Vein endothelial cell (primary cell): ENCODE results near the gene GTPBP3. TPM values are rescaled to one million over a fixed set of nuclear protein-coding genes. Genes with fewer than 3 reads are reported as not detected.

Source experiments
- total RNA-seq: library from RNA; depleted of rRNA; stranded (reverse); fragments of >200 nt; gene quantifications from 2 replicates; pipeline ENCODE4 v1.2.3, GENCODE V29; 2012

The GTPBP3 gene, protein sequence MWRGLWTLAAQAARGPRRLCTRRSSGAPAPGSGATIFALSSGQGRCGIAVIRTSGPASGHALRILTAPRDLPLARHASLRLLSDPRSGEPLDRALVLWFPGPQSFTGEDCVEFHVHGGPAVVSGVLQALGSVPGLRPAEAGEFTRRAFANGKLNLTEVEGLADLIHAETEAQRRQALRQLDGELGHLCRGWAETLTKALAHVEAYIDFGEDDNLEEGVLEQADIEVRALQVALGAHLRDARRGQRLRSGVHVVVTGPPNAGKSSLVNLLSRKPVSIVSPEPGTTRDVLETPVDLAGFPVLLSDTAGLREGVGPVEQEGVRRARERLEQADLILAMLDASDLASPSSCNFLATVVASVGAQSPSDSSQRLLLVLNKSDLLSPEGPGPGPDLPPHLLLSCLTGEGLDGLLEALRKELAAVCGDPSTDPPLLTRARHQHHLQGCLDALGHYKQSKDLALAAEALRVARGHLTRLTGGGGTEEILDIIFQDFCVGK
- 14.0 and 21.3 TPM in 2 replicates for total RNA-seq

DNA sequence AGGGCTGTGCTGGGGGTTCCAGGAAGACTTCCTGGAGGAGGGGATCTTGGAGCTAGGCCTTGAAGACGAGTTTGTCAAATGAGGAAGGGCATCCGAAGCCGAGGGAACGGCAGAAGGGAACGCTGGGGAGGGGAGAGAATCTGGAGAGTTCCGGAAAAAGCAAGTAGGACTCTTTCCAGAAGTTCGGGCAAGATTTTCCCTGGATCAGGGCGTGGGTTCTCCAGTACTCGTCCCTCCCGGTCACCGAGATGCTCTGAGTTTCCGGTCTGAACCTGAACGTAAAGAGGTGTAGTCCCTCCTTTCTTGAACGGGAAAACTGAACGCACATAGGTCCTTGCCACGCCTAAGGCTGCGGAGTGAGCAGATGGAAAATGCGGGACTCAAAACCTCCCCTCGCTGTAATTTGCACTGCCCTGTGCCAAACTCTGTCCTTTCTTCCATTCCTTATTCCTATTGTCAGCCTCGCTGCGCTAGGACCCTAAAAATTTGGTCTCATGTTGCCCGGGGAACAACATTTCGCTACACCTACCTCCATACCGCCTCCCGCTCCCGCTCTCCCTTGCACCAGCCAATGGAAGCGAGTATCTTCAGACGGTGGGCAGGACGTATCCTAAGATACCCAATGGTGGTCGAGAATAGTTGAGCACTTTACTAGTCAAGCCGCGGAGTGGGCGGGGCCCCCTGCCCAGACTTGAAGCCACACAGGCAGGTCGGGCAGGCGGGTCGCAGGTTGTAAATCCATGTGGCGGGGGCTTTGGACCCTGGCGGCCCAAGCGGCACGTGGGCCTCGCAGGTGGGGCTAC lies at the start of gene GTPBP3:
Gene GTPBP3 (plus strand): TSS at position 682 of the 803 bp plus-strand sequence. CDS start 59 bp downstream, at position 741.

DNA sequence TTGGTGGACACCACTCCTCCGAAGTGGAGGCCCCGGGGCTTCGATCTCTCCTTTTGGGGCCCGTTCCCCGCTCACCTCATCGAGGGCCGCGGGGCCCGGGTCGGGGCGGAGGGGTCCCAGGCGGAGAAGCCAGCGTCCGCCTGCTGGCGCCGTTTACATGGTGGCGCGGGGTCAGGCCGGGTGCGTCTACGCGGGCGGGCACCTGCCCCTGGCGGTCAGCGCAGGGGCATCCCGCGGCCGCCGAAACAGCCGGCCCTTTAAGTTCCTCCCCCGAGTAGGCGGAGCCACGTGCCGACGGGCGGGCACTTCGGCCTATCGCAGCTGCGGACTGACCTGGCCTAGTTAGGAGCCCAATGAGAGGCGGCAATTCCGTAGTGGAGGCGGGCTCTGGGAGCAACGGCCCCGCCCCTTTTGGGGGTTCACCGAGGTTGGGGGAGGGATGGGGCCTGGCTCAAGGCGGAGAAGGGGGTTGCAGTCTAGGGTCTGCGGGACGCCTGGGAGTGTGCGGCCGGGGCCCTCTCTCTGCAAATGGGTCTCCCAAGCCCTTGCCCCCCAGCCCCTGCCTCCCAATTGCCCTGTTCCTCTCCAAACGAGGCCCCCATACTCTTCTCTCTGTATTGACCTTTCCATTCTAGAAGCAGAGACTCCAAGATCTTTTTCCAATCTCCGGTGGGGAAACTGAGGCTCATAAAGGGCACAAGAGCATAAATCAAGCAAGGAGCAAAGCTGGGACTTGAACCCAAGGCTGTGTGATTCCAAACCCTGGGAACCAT lies 34.0 kb upstream of the GTPBP3 start, which contains the start of gene ABHD8:
Gene ABHD8 (minus strand): TSS at position 259 of the 773 bp plus-strand sequence. CDS start 1,809 bp downstream, outside the sequence.

DNA sequence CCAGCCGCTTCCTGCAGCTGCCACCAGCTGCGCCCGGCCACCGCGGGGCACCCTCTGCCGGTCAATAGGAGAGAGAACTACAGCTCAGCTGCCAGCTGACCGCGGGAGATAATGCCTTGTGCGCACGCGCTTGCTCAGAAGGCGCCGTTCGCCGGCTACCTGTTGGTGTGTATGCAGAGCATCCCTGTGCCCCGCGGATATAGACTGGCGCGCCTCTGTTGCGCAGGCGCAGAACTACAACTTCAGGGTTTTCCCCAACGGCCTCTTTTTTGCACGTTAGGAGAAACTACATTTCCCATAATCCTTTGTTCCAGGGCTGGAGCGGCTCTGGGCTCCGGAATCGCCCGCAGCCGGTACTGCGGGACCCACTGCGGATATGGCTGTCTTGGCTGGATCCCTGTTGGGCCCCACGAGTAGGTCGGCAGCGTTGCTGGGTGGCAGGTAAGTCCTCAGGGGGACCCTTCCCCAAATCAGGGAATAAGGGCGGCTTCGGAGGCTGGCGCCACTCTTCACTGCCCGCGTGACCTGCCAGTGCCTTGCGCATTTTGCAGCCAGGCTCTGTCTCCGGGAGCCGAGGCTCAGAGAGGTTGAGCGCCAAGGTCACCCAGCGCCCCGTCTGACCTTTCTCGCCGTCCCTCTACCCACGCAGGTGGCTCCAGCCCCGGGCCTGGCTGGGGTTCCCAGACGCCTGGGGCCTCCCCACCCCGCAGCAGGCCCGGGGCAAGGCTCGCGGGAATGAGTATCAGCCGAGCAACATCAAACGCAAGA lies 31.7 kb upstream of the GTPBP3 start, which contains the start of gene MRPL34:
Gene MRPL34 (plus strand): TSS at position 356 of the 768 bp plus-strand sequence. CDS start 21 bp downstream, at position 377.

DNA sequence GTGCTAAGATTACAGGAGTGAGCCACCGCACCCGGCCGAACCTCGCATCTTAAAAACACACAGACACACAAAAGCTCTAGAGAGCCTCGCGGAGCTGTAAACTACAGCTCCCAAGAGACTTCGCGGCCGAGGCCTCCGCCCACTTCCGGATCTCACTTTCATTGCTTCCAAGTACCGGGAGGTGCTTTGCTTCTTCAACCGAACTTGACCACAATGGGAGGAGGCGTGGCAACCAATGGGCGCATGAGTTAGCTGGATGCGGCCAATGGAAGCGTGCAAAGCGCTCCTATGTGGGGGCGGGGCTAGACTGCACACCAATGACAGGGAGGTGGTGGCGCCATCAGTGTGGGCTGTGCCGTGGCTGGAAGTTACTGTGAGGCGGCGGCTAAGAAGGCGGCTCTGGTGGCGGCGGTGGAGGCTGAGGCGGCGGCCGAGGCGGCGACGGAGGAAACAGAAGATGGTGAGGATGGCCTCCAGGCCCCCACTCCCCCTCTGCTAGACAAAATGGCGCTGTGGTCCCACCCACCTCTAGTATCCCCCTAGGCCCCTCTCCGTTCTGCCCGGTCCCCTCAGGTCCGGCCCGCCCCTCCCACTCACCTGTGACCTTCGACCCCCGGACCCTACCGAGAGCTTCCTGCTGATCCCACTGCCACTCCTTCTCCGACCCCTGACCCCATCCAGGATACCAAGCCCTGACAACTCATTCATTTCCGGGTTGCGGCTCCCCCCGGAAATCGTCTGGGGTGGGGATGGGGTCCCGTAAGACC lies 28.0 kb upstream of the GTPBP3 start, which contains the start of gene DDA1:
Gene DDA1 (plus strand): TSS at position 366 of the 767 bp plus-strand sequence. CDS start 92 bp downstream, at position 458.

DNA sequence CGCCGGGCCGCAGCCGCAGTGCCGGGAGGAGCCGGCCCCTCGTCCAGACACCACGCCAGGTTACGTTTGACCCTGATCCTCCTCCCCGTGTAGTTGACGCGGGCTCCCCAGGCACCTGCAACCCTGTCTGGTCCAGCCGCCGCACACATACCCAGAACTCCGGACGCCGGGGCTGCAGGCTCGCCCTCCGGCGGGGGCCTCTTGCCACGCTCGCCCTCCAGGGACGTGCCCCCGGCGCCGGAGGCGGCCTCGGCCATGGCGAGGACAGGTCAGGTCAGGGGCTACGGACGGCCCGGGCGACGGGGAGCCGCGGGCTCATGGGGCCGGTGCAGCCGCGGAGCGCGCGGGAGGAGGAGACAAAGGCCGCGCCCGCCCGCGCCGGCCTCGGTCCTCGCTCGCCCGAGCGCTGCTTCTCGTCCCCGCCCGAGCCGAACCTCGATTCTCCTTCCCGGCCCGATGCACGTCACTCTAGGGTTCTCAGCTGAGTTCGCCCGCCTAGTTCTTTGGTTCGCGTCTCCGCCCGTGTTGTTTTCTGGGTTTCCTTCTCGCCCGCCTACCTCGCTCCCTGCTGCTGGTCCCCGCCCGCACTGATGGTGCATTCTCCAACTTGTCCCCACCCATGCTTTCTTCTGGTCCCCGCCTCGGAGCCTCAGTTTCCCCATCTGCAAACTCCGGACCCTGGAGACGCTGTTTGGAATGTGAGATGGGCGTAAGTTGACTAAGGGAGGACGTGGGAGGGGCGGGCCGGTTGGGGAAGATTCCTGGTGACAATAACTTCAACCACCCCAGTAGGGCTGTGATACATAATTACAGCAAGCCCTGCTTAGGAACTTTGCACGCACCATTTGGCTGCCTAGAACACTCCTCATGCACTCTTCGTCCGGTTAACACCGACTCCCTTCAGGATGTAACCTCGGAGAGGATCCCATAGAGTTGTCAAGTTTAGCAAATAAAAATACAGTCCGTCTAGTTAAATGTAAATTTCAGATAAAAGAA lies 2.6 kb upstream of the GTPBP3 start, which contains the start of gene ANO8:
Gene ANO8 (minus strand): TSS at position 442 of the 996 bp plus-strand sequence. CDS start 185 bp downstream, at position 257.

DNA sequence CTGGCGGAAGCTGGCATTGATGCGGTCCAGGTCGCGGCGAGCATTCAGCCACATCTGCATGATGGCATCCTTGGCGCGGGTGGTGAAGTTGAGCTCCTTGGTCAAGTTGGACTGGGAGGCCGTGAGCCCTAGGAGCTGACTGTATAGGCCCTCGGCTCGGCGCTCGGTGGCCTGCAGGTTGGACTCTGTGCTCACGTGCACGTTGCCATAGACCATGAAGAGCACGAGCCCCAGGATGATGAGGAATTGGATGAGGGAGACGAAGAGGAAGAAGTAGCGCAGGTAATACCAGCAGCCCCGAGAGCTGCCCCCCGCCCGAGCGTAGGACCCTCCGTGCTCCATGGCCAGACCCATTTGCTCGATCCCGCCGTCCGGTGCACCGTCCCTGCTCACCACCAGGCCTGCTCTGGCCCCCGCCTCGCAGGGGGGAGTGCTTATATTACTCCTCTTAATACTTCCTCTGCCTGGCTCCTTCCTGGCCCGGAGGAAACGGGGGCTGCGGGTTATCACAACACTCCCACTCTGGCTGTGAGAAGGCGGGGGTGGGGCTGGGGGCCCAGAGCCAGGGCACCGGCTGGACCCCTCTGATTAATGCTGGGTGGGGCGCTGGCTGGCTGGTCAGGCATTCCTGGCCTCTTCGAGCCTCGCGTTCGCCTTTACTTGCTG lies 39.7 kb downstream of the GTPBP3 start, which contains the start of gene PLVAP:
Gene PLVAP (minus strand): TSS at position 408 of the 666 bp plus-strand sequence. CDS start 54 bp downstream, at position 354.

Other genes with a start within 250 kb of the GTPBP3 start
- 11.1 and 18.0 TPM in 2 replicates for gene USE1, start 122.2 kb upstream of the GTPBP3 start, total RNA-seq
- gene OCEL1, start 111.3 kb upstream of the GTPBP3 start, total RNA-seq: 3.5 and 4.6 TPM in 2 replicates
- gene NR2F6, start 91.6 kb upstream of the GTPBP3 start, total RNA-seq: 35.3 and 46.4 TPM in 2 replicates
- 22.8 and 28.7 TPM in 2 replicates for gene USHBP1, start 72.8 kb upstream of the GTPBP3 start, total RNA-seq
- gene BABAM1, start 70.1 kb upstream of the GTPBP3 start, total RNA-seq: 103 and 107 TPM in 2 replicates
- 0.96 and 1.3 TPM in 2 replicates for gene ANKLE1, start 55.7 kb upstream of the GTPBP3 start, total RNA-seq
- gene ABHD8, start 34.1 kb upstream of the GTPBP3 start, total RNA-seq: 6.1 and 16.0 TPM in 2 replicates
- 35.3 and 40.2 TPM in 2 replicates for gene MRPL34, start 31.7 kb upstream of the GTPBP3 start, total RNA-seq
- 33.3 and 46.4 TPM in 2 replicates for gene DDA1, start 28.0 kb upstream of the GTPBP3 start, total RNA-seq
- gene ANO8, start 2.7 kb upstream of the GTPBP3 start, total RNA-seq: 3.5 and 5.6 TPM in 2 replicates
- gene PLVAP, start 39.8 kb downstream of the GTPBP3 start, total RNA-seq: 13.7 and 13.8 TPM in 2 replicates
- not detected in 2 replicates for gene CCDC194, start 56.6 kb downstream of the GTPBP3 start, total RNA-seq
- gene BST2, start 68.1 kb downstream of the GTPBP3 start, total RNA-seq: 0.19 and 0.65 TPM in 2 replicates
- gene MVB12A, start 82.5 kb downstream of the GTPBP3 start, total RNA-seq: 45.9 and 77.1 TPM in 2 replicates
- gene TMEM221, start 111.1 kb downstream of the GTPBP3 start, total RNA-seq: 0.33 TPM in 1 of 2 replicates, not detected in the other
- not detected in 2 replicates for gene NXNL1, start 123.4 kb downstream of the GTPBP3 start, total RNA-seq
- gene SLC27A1, start 133.0 kb downstream of the GTPBP3 start, total RNA-seq: 8.6 and 21.9 TPM in 2 replicates
- 50.0 and 67.4 TPM in 2 replicates for gene PGLS, start 174.1 kb downstream of the GTPBP3 start, total RNA-seq
- 138 and 149 TPM in 2 replicates for gene COLGALT1, start 218.1 kb downstream of the GTPBP3 start, total RNA-seq